HepG2 (cell line): ENCODE data around the gene VPS13C. TPM values are rescaled to one million over a fixed set of nuclear protein-coding genes. Genes with fewer than 3 reads are reported as not detected.

Experiments used
- FOXA3 ChIP-seq: IDR thresholded peaks from 2 replicates; pipeline ENCODE4 v1.6.1; 2016; ENCODE audit warnings: missing genetic modification reagents, missing compliant biosample characterization
- JUN ChIP-seq: sonication (generic); formaldehyde crosslinking; IDR thresholded peaks from 2 replicates; pipeline ENCODE4 v1.4.0; 2020; ENCODE audit warnings: mild to moderate bottlenecking, missing genetic modification reagents
- KMT2A ChIP-seq: sonication (generic); formaldehyde crosslinking; IDR thresholded peaks from 2 replicates; pipeline ENCODE4 v1.4.0; 2020; ENCODE audit warnings: missing genetic modification reagents
- U2AF2 ChIP-seq: fragments of 200-400 bp; formaldehyde crosslinking; IDR thresholded peaks from 2 replicates; pipeline ENCODE4 v1.6.1; 2017; ENCODE audit warnings: low read depth, mild to moderate bottlenecking, low read length
- WIZ ChIP-seq: sonication (generic); formaldehyde crosslinking; IDR thresholded peaks from 2 replicates; pipeline ENCODE4 v1.5.1; 2020; ENCODE audit warnings: mild to moderate bottlenecking, missing genetic modification reagents
- ZFP36L1 ChIP-seq: sonication (generic); formaldehyde crosslinking; IDR thresholded peaks from 2 replicates; pipeline ENCODE4 v1.8.0; 2022; ENCODE audit warnings: mild to moderate bottlenecking, missing genetic modification reagents, moderate library complexity
- ZMYM3 ChIP-seq: sonication (generic); formaldehyde crosslinking; IDR thresholded peaks from 2 replicates; pipeline ENCODE4 v1.5.1; 2020; ENCODE audit warnings: mild to moderate bottlenecking, missing genetic modification reagents
- polyA plus RNA-seq, 8 experiments: library from polyadenylated mRNA; depleted of rRNA in 3 of 8; stranded (reverse) in 7 of 8; unstranded in 1 of 8; fragments of >200 nt; fragmentation: Illumina TruSeq in 4 of 8; extraction: Trizol in 4 of 8; gene quantifications; 2 replicates each; pipeline versions ENCODE4 v1.2.1 to v1.2.3, GENCODE V29; 2011 to 2016; ENCODE audit warnings: low read depth in 4 of 8, missing spikeins in 1 of 8, mixed read lengths in 1 of 8; ENCODE audit not compliant: insufficient read depth in 1 of 8
- total RNA-seq, 5 experiments: library from RNA; depleted of rRNA; stranded (reverse); fragments of >200 nt; fragmentation: Illumina TruSeq; extraction: Trizol; gene quantifications; 2 replicates each; pipeline ENCODE4 v1.2.3, GENCODE V29; 2016; ENCODE audit warnings: low read depth in 1 of 5
- TF ChIP-seq, protein P1 (sequence below): IDR thresholded peaks from 2 replicates; pipeline ENCODE4 v1.6.1; 2016; ENCODE audit warnings: low read depth, missing genetic modification reagents, missing compliant biosample characterization
- TF ChIP-seq, protein P2 (sequence below): sonication (generic); formaldehyde crosslinking; IDR thresholded peaks from 2 replicates; pipeline ENCODE4 v1.9.0; 2021; ENCODE audit warnings: missing genetic modification reagents, borderline replicate concordance
- TF ChIP-seq, protein P3 (sequence below): sonication (generic); formaldehyde crosslinking; IDR thresholded peaks from 2 replicates; pipeline ENCODE4 v1.4.0; 2020; ENCODE audit warnings: mild to moderate bottlenecking, missing genetic modification reagents
- TF ChIP-seq, protein P4 (sequence below): sonication (generic); formaldehyde crosslinking; IDR thresholded peaks from 2 replicates; pipeline ENCODE4 v1.4.0; 2020; ENCODE audit warnings: missing genetic modification reagents
- TF ChIP-seq, protein P5 (sequence below): sonication (generic); formaldehyde crosslinking; IDR thresholded peaks from 2 replicates; pipeline ENCODE4 v1.4.0; 2020; ENCODE audit warnings: mild to moderate bottlenecking, low read depth, missing genetic modification reagents
- TF ChIP-seq, protein P6 (sequence below): IDR thresholded peaks from 2 replicates; pipeline ENCODE4 v1.6.1; 2018; ENCODE audit warnings: missing genetic modification reagents

Gene VPS13C
- total and polyA plus RNA-seq, 2 of the 13 experiments (the other 11 are each of a cell fraction or from before 2014, with no cell fraction given): 10.9 to 26.8 TPM

DNA sequence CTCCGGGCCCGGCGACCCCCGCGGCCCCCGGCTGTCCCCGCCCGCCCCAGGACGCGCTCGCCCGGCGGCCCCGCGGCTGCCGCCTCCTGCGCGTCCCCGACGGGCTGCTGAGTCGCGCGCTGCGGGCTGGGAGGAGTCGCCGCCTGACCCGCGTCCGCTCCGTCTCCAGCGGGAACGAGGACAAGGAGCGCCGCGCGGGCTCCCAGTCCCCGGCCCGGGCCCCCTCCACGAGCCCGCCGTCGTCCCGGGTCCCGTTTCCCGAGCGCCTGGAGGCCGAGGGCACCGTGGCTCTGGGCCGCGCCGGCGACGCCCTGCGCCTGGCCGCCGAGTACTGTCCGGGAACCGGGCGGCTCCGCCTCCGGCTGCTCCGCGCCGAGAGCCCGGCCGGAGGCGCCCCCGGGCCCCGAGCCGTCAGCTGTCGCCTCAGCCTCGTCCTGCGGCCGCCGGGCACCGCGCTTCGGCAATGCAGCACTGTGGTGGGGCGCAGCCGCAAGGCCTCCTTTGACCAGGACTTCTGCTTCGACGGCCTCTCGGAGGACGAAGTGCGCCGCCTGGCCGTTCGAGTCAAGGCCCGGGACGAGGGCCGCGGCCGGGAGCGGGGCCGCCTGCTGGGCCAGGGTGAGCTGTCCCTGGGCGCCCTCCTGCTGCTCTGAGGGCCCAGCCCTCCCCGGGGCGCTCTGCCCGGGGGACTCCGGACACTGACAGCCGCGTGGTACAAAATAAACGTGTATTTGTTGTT is 8.0 kb upstream of the VPS13C start (continued):
- TF ChIP-seq, protein P1, sequence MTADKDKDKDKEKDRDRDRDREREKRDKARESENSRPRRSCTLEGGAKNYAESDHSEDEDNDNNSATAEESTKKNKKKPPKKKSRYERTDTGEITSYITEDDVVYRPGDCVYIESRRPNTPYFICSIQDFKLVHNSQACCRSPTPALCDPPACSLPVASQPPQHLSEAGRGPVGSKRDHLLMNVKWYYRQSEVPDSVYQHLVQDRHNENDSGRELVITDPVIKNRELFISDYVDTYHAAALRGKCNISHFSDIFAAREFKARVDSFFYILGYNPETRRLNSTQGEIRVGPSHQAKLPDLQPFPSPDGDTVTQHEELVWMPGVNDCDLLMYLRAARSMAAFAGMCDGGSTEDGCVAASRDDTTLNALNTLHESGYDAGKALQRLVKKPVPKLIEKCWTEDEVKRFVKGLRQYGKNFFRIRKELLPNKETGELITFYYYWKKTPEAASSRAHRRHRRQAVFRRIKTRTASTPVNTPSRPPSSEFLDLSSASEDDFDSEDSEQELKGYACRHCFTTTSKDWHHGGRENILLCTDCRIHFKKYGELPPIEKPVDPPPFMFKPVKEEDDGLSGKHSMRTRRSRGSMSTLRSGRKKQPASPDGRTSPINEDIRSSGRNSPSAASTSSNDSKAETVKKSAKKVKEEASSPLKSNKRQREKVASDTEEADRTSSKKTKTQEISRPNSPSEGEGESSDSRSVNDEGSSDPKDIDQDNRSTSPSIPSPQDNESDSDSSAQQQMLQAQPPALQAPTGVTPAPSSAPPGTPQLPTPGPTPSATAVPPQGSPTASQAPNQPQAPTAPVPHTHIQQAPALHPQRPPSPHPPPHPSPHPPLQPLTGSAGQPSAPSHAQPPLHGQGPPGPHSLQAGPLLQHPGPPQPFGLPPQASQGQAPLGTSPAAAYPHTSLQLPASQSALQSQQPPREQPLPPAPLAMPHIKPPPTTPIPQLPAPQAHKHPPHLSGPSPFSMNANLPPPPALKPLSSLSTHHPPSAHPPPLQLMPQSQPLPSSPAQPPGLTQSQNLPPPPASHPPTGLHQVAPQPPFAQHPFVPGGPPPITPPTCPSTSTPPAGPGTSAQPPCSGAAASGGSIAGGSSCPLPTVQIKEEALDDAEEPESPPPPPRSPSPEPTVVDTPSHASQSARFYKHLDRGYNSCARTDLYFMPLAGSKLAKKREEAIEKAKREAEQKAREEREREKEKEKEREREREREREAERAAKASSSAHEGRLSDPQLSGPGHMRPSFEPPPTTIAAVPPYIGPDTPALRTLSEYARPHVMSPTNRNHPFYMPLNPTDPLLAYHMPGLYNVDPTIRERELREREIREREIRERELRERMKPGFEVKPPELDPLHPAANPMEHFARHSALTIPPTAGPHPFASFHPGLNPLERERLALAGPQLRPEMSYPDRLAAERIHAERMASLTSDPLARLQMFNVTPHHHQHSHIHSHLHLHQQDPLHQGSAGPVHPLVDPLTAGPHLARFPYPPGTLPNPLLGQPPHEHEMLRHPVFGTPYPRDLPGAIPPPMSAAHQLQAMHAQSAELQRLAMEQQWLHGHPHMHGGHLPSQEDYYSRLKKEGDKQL: no peak
- no peak for TF ChIP-seq FOXA3 (CRISPR knock-in tag)
- TF ChIP-seq WIZ: no peak
- TF ChIP-seq ZFP36L1 (CRISPR knock-in tag): no peak
- no peak for TF ChIP-seq U2AF2
- TF ChIP-seq KMT2A (CRISPR knock-in tag): peak; percentile 47; the same call in 1 of the 2 replicates
- TF ChIP-seq, protein P2, sequence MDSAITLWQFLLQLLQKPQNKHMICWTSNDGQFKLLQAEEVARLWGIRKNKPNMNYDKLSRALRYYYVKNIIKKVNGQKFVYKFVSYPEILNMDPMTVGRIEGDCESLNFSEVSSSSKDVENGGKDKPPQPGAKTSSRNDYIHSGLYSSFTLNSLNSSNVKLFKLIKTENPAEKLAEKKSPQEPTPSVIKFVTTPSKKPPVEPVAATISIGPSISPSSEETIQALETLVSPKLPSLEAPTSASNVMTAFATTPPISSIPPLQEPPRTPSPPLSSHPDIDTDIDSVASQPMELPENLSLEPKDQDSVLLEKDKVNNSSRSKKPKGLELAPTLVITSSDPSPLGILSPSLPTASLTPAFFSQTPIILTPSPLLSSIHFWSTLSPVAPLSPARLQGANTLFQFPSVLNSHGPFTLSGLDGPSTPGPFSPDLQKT (CRISPR knock-in tag): no peak
- TF ChIP-seq, protein P3, sequence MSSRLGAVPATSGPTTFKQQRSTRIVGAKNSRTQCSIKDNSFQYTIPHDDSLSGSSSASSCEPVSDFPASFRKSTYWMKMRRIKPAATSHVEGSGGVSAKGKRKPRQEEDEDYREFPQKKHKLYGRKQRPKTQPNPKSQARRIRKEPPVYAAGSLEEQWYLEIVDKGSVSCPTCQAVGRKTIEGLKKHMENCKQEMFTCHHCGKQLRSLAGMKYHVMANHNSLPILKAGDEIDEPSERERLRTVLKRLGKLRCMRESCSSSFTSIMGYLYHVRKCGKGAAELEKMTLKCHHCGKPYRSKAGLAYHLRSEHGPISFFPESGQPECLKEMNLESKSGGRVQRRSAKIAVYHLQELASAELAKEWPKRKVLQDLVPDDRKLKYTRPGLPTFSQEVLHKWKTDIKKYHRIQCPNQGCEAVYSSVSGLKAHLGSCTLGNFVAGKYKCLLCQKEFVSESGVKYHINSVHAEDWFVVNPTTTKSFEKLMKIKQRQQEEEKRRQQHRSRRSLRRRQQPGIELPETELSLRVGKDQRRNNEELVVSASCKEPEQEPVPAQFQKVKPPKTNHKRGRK (CRISPR knock-in tag): no peak
- TF ChIP-seq, protein P4, sequence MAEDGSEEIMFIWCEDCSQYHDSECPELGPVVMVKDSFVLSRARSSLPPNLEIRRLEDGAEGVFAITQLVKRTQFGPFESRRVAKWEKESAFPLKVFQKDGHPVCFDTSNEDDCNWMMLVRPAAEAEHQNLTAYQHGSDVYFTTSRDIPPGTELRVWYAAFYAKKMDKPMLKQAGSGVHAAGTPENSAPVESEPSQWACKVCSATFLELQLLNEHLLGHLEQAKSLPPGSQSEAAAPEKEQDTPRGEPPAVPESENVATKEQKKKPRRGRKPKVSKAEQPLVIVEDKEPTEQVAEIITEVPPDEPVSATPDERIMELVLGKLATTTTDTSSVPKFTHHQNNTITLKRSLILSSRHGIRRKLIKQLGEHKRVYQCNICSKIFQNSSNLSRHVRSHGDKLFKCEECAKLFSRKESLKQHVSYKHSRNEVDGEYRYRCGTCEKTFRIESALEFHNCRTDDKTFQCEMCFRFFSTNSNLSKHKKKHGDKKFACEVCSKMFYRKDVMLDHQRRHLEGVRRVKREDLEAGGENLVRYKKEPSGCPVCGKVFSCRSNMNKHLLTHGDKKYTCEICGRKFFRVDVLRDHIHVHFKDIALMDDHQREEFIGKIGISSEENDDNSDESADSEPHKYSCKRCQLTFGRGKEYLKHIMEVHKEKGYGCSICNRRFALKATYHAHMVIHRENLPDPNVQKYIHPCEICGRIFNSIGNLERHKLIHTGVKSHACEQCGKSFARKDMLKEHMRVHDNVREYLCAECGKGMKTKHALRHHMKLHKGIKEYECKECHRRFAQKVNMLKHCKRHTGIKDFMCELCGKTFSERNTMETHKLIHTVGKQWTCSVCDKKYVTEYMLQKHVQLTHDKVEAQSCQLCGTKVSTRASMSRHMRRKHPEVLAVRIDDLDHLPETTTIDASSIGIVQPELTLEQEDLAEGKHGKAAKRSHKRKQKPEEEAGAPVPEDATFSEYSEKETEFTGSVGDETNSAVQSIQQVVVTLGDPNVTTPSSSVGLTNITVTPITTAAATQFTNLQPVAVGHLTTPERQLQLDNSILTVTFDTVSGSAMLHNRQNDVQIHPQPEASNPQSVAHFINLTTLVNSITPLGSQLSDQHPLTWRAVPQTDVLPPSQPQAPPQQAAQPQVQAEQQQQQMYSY (CRISPR knock-in tag): no peak
- no peak for TF ChIP-seq ZMYM3 (CRISPR knock-in tag)
- TF ChIP-seq, protein P5, sequence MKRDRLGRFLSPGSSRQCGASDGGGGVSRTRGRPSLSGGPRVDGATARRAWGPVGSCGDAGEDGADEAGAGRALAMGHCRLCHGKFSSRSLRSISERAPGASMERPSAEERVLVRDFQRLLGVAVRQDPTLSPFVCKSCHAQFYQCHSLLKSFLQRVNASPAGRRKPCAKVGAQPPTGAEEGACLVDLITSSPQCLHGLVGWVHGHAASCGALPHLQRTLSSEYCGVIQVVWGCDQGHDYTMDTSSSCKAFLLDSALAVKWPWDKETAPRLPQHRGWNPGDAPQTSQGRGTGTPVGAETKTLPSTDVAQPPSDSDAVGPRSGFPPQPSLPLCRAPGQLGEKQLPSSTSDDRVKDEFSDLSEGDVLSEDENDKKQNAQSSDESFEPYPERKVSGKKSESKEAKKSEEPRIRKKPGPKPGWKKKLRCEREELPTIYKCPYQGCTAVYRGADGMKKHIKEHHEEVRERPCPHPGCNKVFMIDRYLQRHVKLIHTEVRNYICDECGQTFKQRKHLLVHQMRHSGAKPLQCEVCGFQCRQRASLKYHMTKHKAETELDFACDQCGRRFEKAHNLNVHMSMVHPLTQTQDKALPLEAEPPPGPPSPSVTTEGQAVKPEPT: no peak
- TF ChIP-seq JUN: no peak
- TF ChIP-seq, protein P6, sequence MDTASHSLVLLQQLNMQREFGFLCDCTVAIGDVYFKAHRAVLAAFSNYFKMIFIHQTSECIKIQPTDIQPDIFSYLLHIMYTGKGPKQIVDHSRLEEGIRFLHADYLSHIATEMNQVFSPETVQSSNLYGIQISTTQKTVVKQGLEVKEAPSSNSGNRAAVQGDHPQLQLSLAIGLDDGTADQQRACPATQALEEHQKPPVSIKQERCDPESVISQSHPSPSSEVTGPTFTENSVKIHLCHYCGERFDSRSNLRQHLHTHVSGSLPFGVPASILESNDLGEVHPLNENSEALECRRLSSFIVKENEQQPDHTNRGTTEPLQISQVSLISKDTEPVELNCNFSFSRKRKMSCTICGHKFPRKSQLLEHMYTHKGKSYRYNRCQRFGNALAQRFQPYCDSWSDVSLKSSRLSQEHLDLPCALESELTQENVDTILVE (CRISPR knock-in tag): no peak
